SIG-M5 treated with dmso at 0.1 percent for 504 hours (cell line): ENCODE results near the gene MYO6.

Experiments
- DNase-seq: peaks from one replicate; lab custom pipeline; 2025; ENCODE audit not compliant: unreplicated experiment; lab: John Stamatoyannopoulos, UW

Gene MYO6

GRCh38 chr6:75762063-75762462 lies 13.0 kb downstream of the MYO6 start:
- DNase-seq, result no peak

GRCh38 chr6:75766387-75766786 lies 17.3 kb downstream of the MYO6 start:
- no peak for DNase-seq

- DNase-seq, result no peak
These were observed 21.8 kb downstream of the MYO6 start for GRCh38 chr6:75770844-75771243.

GRCh38 chr6:75775219-75775618 lies 26.2 kb downstream of the MYO6 start:
- no peak for DNase-seq

- DNase-seq, result no peak
These were observed 27.4 kb downstream of the MYO6 start for GRCh38 chr6:75776461-75776860.

- no peak for DNase-seq
These were observed 29.7 kb downstream of the MYO6 start for GRCh38 chr6:75778757-75779156.

- DNase-seq, result no peak
These were observed 37.1 kb downstream of the MYO6 start for GRCh38 chr6:75786152-75786551.

GRCh38 chr6:75788894-75789293 lies 39.9 kb downstream of the MYO6 start:
- no peak for DNase-seq

GRCh38 chr6:75791881-75792280 lies 42.8 kb downstream of the MYO6 start:
- no peak for DNase-seq

- DNase-seq, result no peak
These were observed 45.4 kb downstream of the MYO6 start for GRCh38 chr6:75794351-75794846.

GRCh38 chr6:75794954-75795739 lies 46.1 kb downstream of the MYO6 start:
- DNase-seq, result no peak

- no peak for DNase-seq
These were observed 47.7 kb downstream of the MYO6 start for GRCh38 chr6:75796723-75797122.

- DNase-seq, result no peak
These were observed 51.1 kb downstream of the MYO6 start for GRCh38 chr6:75800133-75800532.

- no peak for DNase-seq
These were observed 51.9 kb downstream of the MYO6 start for GRCh38 chr6:75800708-75801505.

GRCh38 chr6:75802366-75802765 lies 53.3 kb downstream of the MYO6 start:
- no peak for DNase-seq

GRCh38 chr6:75808507-75808906 lies 59.5 kb downstream of the MYO6 start:
- no peak for DNase-seq

GRCh38 chr6:75812560-75812959 lies 63.5 kb downstream of the MYO6 start:
- DNase-seq, result no peak

- no peak for DNase-seq
These were observed 64.6 kb downstream of the MYO6 start for GRCh38 chr6:75813476-75814250.

GRCh38 chr6:75815756-75816155 lies 66.7 kb downstream of the MYO6 start:
- no peak for DNase-seq

- DNase-seq, result no peak
These were observed 69.2 kb downstream of the MYO6 start for GRCh38 chr6:75818098-75818855.
